Left ventricle myocardium inferior (tissue), 1 donor: ENCODE measurements around the gene C1QTNF4. TPM values are rescaled to one million over a fixed set of nuclear protein-coding genes. Genes with fewer than 3 reads are reported as not detected.

Experiments
- DNase-seq: peaks from one replicate; pipeline ENCODE4 v3.0.0-alpha.2; 2020
- H3K27ac ChIP-seq: fragments of 200-600 bp; replicated peaks from 2 replicates; pipeline ENCODE4 v1.8.0; 2021
- H3K27me3 ChIP-seq: fragments of 200-600 bp; 2 replicates; pipeline ENCODE4 v1.8.0; 2021; ENCODE audit warnings: low read depth
- H3K36me3 ChIP-seq: fragments of 200-600 bp; 2 replicates; pipeline ENCODE4 v1.8.0; 2021
- H3K4me1 ChIP-seq: fragments of 200-600 bp; 2 replicates; pipeline ENCODE4 v1.8.0; 2021
- H3K4me3 ChIP-seq: fragments of 200-600 bp; 2 replicates; pipeline ENCODE4 v1.8.0; 2021; ENCODE audit warnings: mild to moderate bottlenecking, moderate library complexity
- H3K9me3 ChIP-seq: fragments of 200-600 bp; replicated peaks from 2 replicates; pipeline ENCODE4 v1.8.0; 2021
- CTCF ChIP-seq: fragments of 200-600 bp; IDR thresholded peaks from 2 replicates; pipeline ENCODE4 v1.8.0; 2021; ENCODE audit warnings: antibody characterized with exemption, mild to moderate bottlenecking, borderline replicate concordance
- intact Hi-C: fragments of 100-400 bp; cut with micrococcal nuclease; formaldehyde crosslinking; loops from one replicate; pipeline ENCODE4 v1.11.0; 2022
- total RNA-seq: library from RNA; stranded (reverse); fragmentation: NEBNext Ultra II Directional; extraction: Animal tissue kit (Norgen Biotek cat#: 25700); gene quantifications from one replicate; pipeline ENCODE4 v1.2.1, GENCODE V29; 2021
- donor health status: DM: no; HTN: yes; CAD: no; lungs with severe emphysema.

Gene C1QTNF4
- total RNA-seq, 1 donor from 2014 or later, result 0.58 TPM

- no peaks in the 10 kb centered on the region for H3K27me3 ChIP-seq
- no peaks in the 10 kb centered on the region for H3K36me3 ChIP-seq
- H3K27ac ChIP-seq, result no peak overlapping the region
- no peak for DNase-seq
- no peaks in the 10 kb centered on the region for H3K9me3 ChIP-seq
- no peak for TF ChIP-seq CTCF
- peaks cover 34% of the 10 kb centered on the region for H3K4me1 ChIP-seq
- no peak overlapping the region for H3K4me3 ChIP-seq
- intact Hi-C loops, result no loop called here
Measured at GRCh38 chr11:47605921-47606320, 11.7 kb upstream of the C1QTNF4 start.

GRCh38 chr11:47603295-47603694, 9.1 kb upstream of the C1QTNF4 start:
- Histone ChIP-seq H3K36me3 (no peaks in the 10 kb centered on the region), H3K27me3 (no peaks in the 10 kb centered on the region), H3K9me3 (no peaks in the 10 kb centered on the region), H3K4me3 (no peak overlapping the region), H3K27ac (no peak overlapping the region), H3K4me1 (peaks cover 28% of the 10 kb centered on the region)
- DNase-seq, result no peak
- TF ChIP-seq CTCF, result no peak
- intact Hi-C loops, result no loop called here

GRCh38 chr11:47599902-47600301, 5.7 kb upstream of the C1QTNF4 start:
- H3K4me1 ChIP-seq, result peaks cover 8% of the 10 kb centered on the region
- H3K4me3 ChIP-seq, result no peak overlapping the region
- no peak overlapping the region for H3K27ac ChIP-seq
- DNase-seq, result no peak
- H3K27me3 ChIP-seq, result peaks cover 7% of the 10 kb centered on the region
- H3K9me3 ChIP-seq, result no peaks in the 10 kb centered on the region
- TF ChIP-seq CTCF, result no peak
- intact Hi-C loops, result no loop called here
- H3K36me3 ChIP-seq, result no peaks in the 10 kb centered on the region

GRCh38 chr11:47595967-47596366, 1.8 kb upstream of the C1QTNF4 start:
- no peaks in the 10 kb centered on the region for H3K36me3 ChIP-seq
- no peaks in the 10 kb centered on the region for H3K9me3 ChIP-seq
- no peak overlapping the region for H3K27ac ChIP-seq
- no peak for DNase-seq
- peaks cover 47% of the 10 kb centered on the region for H3K27me3 ChIP-seq
- H3K4me1 ChIP-seq, result peaks cover 23% of the 10 kb centered on the region
- TF ChIP-seq CTCF, result no peak
- no peak overlapping the region for H3K4me3 ChIP-seq
- intact Hi-C loops, result no loop called here

GRCh38 chr11:47595029-47595428, 818 bp upstream of the C1QTNF4 start:
- intact Hi-C loops, result no loop called here
- no peak overlapping the region for H3K4me3 ChIP-seq
- no peaks in the 10 kb centered on the region for H3K9me3 ChIP-seq
- H3K27me3 ChIP-seq, result peaks cover 56% of the 10 kb centered on the region
- H3K36me3 ChIP-seq, result no peaks in the 10 kb centered on the region
- peaks cover 23% of the 10 kb centered on the region for H3K4me1 ChIP-seq
- H3K27ac ChIP-seq, result no peak overlapping the region
- peak; percentile 57 for DNase-seq
- TF ChIP-seq CTCF, result no peak

- peaks cover 69% of the 10 kb centered on the region for H3K27me3 ChIP-seq
- H3K27ac ChIP-seq, result no peak overlapping the region
- H3K4me1 ChIP-seq, result peaks cover 29% of the 10 kb centered on the region
- no peak for DNase-seq
- H3K4me3 ChIP-seq, result peak overlapping the region; percentile 51
- no peaks in the 10 kb centered on the region for H3K9me3 ChIP-seq
- H3K36me3 ChIP-seq, result no peaks in the 10 kb centered on the region
- intact Hi-C loops, result no loop called here
- no peak for TF ChIP-seq CTCF
Measured at GRCh38 chr11:47593492-47593933, 698 bp downstream of the C1QTNF4 start.
